ENCODE results near the gene ANXA6.

GRCh38 chr5:151153766-151154272 is 3.8 kb downstream of the ANXA6 start:
- TF ChIP-seq CTCF (IDR thresholded peaks at IDR 0.05; ENCODE audit: insufficient read depth, low read length) (no peak), POLR2AphosphoS5 (IDR thresholded peaks at IDR 0.05; ENCODE audit: low read depth) (no peak), REST (IDR thresholded peaks at IDR 0.05; ENCODE audit: insufficient replicate concordance, low read depth) (no peak), GABPA (IDR thresholded peaks at IDR 0.05; ENCODE audit: low read depth) (no peak), SPI1 (IDR thresholded peaks at IDR 0.05; ENCODE audit: borderline replicate concordance, low read depth) (no peak)
